ENCODE measurements around the gene TNFRSF8. TPM values are rescaled to one million over a fixed set of nuclear protein-coding genes. Genes with fewer than 3 reads are reported as not detected.

TNFRSF8 gene
- polyA plus RNA-seq, 1 of the 3 experiments (the other 2 are of a cell fraction) = 0.07 TPM

- CTCF ChIA-PET = interaction anchor here (2.0 to 9.6 kb wide), 2 partner anchors 9 to 16 kb away, joined by 8 to 98 read pairs; no protein-coding TSS in a partner anchor
These were observed 77.5 kb downstream of the TNFRSF8 start for GRCh38 chr1:12140515-12141162.

GRCh38 chr1:12141163-12141850 lies 78.2 kb downstream of the TNFRSF8 start:
- no peak overlapping the region for H3K4me3 ChIP-seq (ENCODE audit: low read depth in 2 of 2, low read length in 1 of 2)
- no peak overlapping the region for H3K9ac ChIP-seq
- H3K9me2 ChIP-seq = no peaks in the 10 kb centered on the region
- H3K27ac ChIP-seq (ENCODE audit: low read depth in 2 of 2, low read length in 1 of 2) = no peak overlapping the region
- ChIA-PET CTCF (interaction anchor here (1.2 to 9.6 kb wide), 2 partner anchors 12 to 17 kb away, joined by 3 to 98 read pairs; no protein-coding TSS in a partner anchor), POLR2A (no interaction called here)
- no peaks in the 10 kb centered on the region; a peak in 1 of 4 replicates for H3K4me1 ChIP-seq (ENCODE audit: control insufficient read depth in 1 of 2, insufficient read depth in 2 of 2, low read depth in 1 of 2, low read length in 1 of 2)
- no peak for DNase-seq
- no peaks in the 10 kb centered on the region for H3K79me2 ChIP-seq (ENCODE audit: insufficient read depth)
- no peak overlapping the region for H3K4me2 ChIP-seq
- no peaks in the 10 kb centered on the region for H4K20me1 ChIP-seq (ENCODE audit: insufficient read depth)
- H3F3A ChIP-seq (replicated peaks; ENCODE audit: insufficient read depth) = no peaks in the 10 kb centered on the region
- H3K27me3 ChIP-seq (ENCODE audit: insufficient read depth) = no peaks in the 10 kb centered on the region
- H3K9me3 ChIP-seq = no peaks in the 10 kb centered on the region
- no peaks in the 10 kb centered on the region for H3K36me3 ChIP-seq (replicated peaks in 1 of 2; ENCODE audit: control insufficient read depth in 1 of 2, insufficient read depth in 2 of 2, low read length in 1 of 2)
- WGBS (ENCODE audit: low lambda C conversion rate) = 75% methylated on average over 20 of the region's 21 CpGs
- no peak overlapping the region for H2AFZ ChIP-seq (ENCODE audit: low read depth)
- TF ChIP-seq CHD2 (IDR thresholded peaks at IDR 0.05; ENCODE audit: low read length, partially characterized antibody) (no peak), TEAD4 (IDR thresholded peaks at IDR 0.05; ENCODE audit: borderline replicate concordance, insufficient read depth) (no peak), EZH2phosphoT487 (IDR thresholded peaks at IDR 0.05; ENCODE audit: borderline replicate concordance, low read depth) (no peak), ZBTB33 (IDR thresholded peaks at IDR 0.05; ENCODE audit: borderline replicate concordance, low read depth) (no peak), CTCF (IDR thresholded peaks at IDR 0.05) (no peak), MEF2A (IDR thresholded peaks at IDR 0.05; ENCODE audit: borderline replicate concordance, low read depth) (no peak)

More at GRCh38 chr1:12140515-12141162, 77.5 kb downstream of the TNFRSF8 start:
- H3K79me2 ChIP-seq (ENCODE audit: insufficient read depth) = no peaks in the 10 kb centered on the region
- H3K36me3 ChIP-seq (replicated peaks in 1 of 2; ENCODE audit: control insufficient read depth in 1 of 2, insufficient read depth in 2 of 2, low read length in 1 of 2) = no peaks in the 10 kb centered on the region
- DNase-seq = no peak
- H3K27me3 ChIP-seq (ENCODE audit: insufficient read depth) = no peaks in the 10 kb centered on the region
- no peaks in the 10 kb centered on the region for H3F3A ChIP-seq (replicated peaks; ENCODE audit: insufficient read depth)
- POLR2A ChIA-PET = no interaction called here
- no peak overlapping the region for H3K27ac ChIP-seq (ENCODE audit: low read depth in 2 of 2, low read length in 1 of 2)
- H3K4me3 ChIP-seq (ENCODE audit: low read depth in 2 of 2, low read length in 1 of 2) = no peak overlapping the region
- WGBS (ENCODE audit: low lambda C conversion rate) = 66% methylated on average over 12 of the region's 12 CpGs
- no peaks in the 10 kb centered on the region for H3K9me3 ChIP-seq
- H3K9ac ChIP-seq = no peak overlapping the region
- H2AFZ ChIP-seq (ENCODE audit: low read depth) = no peak overlapping the region
- H3K4me1 ChIP-seq (ENCODE audit: control insufficient read depth in 1 of 2, insufficient read depth in 2 of 2, low read depth in 1 of 2, low read length in 1 of 2) = no peaks in the 10 kb centered on the region; a peak in 1 of 4 replicates
- no peaks in the 10 kb centered on the region for H3K9me2 ChIP-seq
- no peaks in the 10 kb centered on the region for H4K20me1 ChIP-seq (ENCODE audit: insufficient read depth)
- TF ChIP-seq MEF2A (IDR thresholded peaks at IDR 0.05; ENCODE audit: borderline replicate concordance, low read depth) (no peak), ELF1 (IDR thresholded peaks at IDR 0.05) (no peak), TAF1 (IDR thresholded peaks at IDR 0.05; ENCODE audit: borderline replicate concordance, low read depth, low read length) (no peak), JUND (IDR thresholded peaks at IDR 0.05) (no peak), ZBTB33 (IDR thresholded peaks at IDR 0.05; ENCODE audit: borderline replicate concordance, low read depth) (no peak), GABPA (IDR thresholded peaks at IDR 0.05; ENCODE audit: low read depth) (no peak), TEAD4 (IDR thresholded peaks at IDR 0.05; ENCODE audit: borderline replicate concordance, insufficient read depth) (no peak), PBX3 (IDR thresholded peaks at IDR 0.05) (no peak), POLR2AphosphoS5 (IDR thresholded peaks at IDR 0.05; ENCODE audit: low read depth, low read length) (no peak), NRF1 (IDR thresholded peaks at IDR 0.05; ENCODE audit: low read depth, low read length) (no peak), FOXJ3 (CRISPR knock-in tag; IDR thresholded peaks at IDR 0.05) (no peak), RXRA (IDR thresholded peaks at IDR 0.05; ENCODE audit: borderline replicate concordance, low read depth) (no peak), SIN3A (IDR thresholded peaks at IDR 0.05; ENCODE audit: borderline replicate concordance, low read depth, low read length) (no peak), MXI1 (IDR thresholded peaks at IDR 0.05; ENCODE audit: low read depth, low read length) (no peak)
- H3K4me2 ChIP-seq = no peak overlapping the region
